GM19193 (cell line): Measurements from ENCODE around the gene EFHD2.

ENCODE experiments used
- POLR2A ChIP-seq: IDR thresholded peaks from 4 replicates; pipeline ENCODE4 v1.6.1; 2011; ENCODE audit not compliant: insufficient read depth, insufficient read length; ENCODE audit errors: extremely low read depth

The EFHD2 gene

DNA sequence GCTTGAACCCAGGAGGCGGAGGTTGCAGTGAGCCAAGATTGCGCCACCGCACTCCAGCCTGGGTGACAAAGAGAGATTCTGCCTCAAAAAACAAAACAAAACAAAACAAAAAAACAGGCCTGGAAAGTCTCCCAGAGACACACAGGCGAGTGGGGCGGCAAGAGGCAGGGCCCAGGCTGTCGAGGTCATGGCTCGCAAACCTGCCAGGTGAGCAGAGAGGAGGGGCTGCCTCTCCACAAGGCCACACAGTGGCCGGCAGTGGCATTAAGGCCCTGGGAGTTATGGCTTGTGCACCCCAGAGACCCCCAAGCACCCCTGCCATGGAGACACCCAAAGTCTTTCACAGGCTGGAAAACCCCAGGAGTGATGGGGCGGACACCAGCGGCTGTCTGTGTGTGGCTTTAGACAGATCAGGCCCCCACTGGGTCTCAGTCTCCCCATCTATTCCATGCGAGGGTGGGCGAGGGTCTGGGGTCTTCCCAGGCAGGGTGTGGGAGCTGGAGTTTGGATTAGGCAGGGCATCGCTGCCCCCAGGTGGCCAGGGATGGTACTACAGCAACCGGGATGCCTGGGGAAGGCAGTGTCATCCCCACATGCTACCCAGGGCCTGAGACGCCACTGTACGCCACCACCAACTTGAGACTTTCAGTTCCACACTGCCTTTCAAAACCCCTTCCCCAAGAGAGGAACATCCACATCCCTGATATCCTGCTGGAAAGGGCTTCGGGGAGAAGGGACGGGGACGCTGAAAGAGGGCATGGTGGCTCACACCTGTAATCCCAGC lies 21.3 kb downstream of the EFHD2 start:
- no peak for TF ChIP-seq POLR2A

DNA sequence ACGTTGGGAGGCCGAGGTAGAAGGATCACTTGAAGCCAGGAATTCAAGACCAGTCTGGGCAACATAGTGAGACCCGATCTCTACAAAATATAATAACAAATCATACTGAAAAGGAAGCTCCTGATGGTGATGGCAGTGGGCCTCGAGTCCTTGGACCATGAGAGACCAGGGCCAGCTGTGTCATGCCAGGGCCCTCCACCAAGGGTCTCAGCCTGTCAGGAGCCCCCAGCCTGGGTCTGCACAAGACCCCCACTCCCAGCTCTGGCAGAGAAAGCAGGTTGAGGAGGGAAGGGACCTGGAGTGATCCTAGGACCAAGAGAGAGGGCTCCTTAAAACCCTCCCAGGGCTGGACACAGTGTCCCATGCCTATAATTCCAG lies 21.9 kb downstream of the EFHD2 start:
- TF ChIP-seq POLR2A = no peak

DNA sequence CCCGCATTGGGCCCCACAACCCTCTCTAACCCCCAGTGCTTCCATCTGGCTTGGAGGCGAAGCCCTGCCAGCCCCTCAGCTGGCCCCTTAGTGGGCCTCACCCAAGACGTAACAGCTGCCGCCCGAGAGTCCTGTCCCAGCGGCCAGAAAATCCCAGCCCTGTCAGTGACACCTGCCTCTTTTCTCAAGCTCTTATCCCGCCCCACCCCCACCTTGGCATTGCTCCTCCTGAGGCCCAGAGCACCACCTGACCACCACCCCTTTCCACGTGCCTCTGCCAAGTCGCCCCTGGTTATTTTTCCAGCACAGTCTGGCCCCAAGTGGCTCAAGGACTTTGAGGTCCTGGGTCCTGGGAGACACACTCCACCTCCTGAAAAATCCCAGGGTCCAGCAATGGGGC lies 22.6 kb downstream of the EFHD2 start:
- no peak for TF ChIP-seq POLR2A

DNA sequence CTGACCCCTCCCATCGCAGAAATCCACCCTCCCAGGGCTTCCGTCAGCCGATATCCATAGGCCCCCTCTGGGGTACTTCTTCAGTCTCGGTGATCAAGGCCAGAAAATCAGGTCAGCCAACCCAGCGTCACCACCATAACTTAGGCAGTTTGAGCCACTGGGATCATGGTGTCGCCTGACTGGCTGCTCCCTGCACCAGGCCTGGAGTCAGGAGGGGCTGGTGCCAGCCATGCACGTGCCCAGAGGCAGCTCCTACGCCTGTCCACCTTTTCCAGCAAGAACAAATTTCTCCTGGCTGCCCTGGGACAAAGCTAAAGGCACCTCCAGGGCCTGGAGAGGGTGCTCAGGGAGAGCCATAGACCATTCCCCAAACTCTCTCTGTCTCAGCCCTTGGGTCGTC lies 23.8 kb downstream of the EFHD2 start:
- TF ChIP-seq POLR2A = no peak

DNA sequence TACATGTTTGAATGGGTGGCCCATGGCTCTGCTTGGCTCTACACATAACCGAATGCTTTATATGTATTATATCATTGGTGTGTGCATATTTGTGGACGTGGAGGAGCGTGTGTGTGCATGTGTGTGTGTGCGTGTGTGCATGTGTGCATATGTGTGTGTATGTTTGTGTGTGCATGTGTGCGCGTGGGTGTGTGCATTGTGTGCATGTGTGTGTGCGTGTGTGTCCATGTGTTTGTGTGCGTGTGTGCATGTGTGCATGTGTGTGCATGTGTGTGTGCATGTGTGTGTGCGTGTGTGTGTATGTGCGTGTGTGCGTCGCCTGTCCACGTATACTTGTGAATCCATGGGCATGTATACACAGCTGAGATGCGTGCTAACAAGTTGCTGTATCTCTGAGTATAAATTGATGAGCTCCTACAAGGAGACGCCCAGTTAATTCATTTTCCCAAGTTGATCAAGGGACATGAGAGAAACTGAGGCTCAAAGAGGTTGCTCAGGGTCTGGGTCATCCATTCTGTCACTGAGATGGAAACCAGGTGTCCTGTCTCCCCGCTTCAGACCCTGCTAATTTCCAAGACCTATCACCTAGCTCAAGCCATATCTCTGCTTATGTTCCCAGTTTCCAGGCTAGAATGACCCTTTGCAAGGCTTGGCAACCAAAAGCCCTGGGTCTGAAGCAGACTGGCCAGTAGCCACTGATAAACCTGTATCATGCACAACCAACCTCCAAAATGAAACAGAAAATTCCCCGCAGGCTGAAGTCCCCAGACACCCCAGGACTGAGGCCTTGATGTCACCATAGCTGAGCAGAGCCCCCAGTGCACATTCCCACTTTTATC lies 25.8 kb downstream of the EFHD2 start:
- no peak for TF ChIP-seq POLR2A

DNA sequence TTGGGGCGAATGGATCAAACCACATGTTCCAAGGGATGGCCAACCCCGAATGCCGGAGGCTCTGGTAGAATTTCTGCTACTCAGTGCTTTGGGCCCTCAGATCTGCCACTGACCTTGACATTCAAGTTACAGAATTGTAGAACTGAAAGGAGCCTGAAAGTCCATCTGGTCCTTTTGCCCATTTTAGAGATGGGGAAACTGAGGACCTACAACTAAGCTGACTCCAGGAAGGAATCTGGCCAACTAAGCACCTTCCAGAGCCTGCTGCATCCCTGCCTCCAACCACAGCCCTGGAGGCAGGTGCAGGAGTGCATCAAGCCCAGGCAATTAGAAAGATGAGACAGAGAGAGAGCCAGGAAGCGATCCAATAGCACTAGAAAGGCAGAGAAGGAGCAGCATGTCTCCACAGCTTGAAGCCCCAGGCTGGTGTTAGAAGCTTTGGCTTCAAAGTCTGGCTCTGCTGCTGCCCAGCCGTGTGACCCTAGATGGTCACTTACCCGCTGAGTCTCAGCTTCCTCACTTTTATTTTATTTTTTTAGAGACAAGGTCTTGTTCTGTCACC lies 27.3 kb downstream of the EFHD2 start:
- TF ChIP-seq POLR2A = no peak

DNA sequence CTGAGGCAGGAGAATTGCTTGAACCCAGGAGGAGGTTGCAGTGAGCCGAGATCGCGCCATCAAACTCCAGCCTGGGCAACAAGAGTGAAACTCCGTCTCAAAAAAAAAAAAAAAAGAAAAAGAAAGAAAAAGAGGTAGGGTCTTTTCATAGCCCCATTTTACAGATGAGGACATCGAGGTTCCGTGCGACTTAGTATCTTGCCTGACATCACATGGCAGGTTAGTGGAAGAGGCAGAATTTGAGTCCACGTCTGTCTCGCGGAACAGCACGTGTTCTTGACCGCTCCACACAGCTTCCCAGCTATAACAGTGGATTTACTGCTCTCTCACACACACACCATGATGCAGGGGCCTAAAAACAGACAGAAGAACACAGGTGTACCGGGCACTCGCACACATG lies 29.6 kb downstream of the EFHD2 start:
- TF ChIP-seq POLR2A = no peak

DNA sequence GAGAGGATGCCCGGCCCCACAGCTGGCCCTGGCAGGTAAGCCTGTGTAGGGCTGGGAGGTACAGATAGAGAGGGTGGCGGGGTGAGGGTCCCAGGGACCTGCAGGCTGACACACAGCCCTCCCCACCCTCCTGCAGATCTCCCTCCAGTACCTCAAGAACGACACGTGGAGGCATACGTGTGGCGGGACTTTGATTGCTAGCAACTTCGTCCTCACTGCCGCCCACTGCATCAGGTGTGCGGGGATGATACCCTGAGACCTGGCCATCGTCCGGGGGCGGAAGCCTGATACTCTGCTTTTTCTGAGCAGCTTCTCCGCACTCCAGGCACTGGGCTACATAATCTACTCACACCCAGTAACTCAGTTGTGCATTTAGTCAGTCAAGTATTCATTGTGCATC lies 30.7 kb downstream of the EFHD2 start:
- TF ChIP-seq POLR2A = no peak

DNA sequence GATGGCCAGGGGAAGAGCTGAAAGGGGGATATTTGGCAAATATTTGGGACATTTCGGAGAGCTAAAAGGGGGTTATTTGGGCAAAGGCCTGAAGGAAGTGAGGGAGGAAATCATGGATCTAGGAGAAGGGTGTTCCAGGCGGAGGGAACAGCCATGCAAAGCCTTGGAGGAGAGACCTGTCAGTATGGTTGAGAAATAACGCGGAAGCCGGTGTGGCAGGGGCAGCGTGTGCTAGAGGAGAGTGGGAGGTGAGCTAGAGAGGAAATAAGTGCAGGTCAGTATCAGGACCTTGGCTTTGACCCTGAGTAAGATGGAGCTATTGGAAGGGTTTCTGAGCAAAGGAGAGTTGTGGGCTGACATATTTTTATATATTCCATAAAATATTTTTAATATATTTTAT lies 31.6 kb downstream of the EFHD2 start:
- TF ChIP-seq POLR2A = no peak

DNA sequence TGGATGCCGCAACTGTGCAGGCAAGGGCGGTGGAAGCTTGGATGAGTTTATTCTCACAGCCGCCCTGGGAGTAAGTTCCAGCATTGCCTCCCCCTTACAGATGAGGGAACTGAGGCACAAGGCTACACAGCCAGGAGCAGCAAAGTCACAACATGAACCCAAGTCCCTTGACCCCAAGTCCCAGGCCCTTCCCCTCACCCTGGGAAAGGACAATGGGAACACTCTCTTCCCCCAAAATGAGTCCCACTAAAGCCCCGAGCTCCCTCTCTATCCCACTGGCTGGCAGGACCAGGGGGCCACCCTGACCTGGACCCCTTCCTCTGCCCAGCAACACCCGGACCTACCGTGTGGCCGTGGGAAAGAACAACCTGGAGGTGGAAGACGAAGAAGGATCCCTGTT lies 32.4 kb downstream of the EFHD2 start:
- no peak for TF ChIP-seq POLR2A

DNA sequence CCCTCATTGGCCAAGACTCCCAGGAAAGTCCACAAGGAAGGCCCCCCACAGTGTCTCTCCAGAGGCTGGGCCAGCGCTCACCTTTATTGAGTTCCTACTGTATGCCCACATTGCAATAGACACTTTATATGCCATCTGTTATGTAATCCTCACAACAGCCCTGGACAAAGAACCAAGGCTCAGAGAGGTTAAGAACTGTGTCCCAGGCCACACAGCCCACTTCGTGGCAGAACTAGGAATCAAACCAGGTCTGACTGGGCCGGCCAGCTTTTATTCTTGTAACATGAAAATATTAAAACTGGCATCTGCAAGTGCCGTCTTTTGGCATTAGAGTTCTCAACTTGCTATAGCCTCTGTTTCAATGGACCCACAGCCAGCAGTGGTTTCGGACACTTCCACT lies 33.1 kb downstream of the EFHD2 start:
- TF ChIP-seq POLR2A = no peak

DNA sequence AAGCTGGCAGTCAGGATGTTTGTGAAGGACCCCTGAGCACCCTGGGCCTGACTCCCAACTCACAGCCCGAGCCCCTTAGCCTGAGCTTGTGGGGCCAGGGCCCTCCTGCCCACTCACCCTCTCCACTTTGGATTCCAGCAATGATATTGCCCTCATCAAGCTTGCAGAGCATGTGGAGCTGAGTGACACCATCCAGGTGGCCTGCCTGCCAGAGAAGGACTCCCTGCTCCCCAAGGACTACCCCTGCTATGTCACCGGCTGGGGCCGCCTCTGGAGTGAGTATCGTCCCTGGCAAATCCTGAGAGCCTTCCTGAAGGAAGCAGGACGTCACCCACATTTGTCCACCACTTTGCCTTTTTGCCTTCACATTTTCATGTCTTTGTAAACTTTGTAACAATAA lies 33.6 kb downstream of the EFHD2 start:
- no peak for TF ChIP-seq POLR2A

DNA sequence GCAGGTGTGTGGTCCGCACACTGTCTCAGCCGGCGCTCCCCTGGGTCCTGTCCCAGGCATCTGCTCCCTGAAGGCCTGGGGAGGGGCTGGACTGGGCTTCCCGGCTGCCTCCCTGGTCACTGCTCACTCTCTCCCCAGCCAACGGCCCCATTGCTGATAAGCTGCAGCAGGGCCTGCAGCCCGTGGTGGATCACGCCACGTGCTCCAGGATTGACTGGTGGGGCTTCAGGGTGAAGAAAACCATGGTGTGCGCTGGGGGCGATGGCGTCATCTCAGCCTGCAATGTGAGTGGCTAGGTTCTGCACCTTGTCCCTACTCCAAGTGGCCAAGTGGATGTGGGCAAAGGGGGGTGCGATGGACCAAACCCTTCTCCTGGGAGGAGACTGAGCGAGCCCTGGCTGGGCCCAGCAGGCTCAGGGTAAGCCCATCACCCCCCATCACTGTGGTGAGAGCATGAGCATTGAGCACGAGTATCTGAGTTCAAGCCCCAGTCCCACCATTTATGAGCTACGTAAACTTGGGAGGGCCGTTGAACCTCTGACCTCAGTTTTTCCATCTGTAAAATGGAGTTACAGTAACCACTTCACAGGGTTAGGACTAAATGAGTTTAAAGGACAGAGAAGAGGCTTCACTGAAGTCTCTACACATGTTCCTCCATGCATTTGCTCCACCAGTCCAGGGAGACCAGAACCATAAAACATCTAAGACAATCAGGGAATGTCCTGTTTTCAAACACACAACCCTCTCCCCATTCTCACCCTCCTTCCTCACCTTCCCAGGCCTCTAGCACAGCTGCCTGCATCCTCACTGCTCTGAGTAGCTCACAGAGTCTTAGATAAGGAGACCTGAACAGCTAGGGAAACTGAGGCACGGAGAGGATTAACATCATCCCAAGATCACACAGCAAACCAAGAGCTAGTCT lies 35.0 kb downstream of the EFHD2 start:
- TF ChIP-seq POLR2A = no peak

DNA sequence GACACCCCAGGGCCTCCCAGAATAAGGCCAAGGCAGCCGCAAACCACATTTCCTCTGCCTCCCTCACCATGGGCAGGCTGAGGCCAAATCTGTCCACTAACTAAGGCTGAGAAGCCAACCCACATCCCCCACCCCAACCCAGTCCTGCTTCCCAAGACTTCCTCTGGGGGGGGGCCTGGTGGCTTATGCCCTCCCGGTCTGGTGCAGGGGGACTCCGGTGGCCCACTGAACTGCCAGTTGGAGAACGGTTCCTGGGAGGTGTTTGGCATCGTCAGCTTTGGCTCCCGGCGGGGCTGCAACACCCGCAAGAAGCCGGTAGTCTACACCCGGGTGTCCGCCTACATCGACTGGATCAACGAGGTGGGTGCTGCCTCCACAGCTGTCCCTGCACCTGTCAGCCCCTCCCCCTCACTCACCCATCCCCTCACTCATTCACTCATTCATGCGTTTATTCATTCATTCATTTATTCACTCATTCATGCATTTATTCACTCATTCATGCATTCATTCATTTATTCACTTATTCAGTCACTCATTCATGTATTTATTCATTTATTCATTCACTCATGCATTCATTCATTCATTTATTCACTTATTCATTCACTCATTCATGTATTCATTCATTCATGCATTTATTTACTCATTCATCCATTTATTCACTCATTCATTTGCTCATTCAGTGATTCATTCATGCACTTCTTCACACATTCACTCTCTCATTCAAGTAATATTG lies 35.9 kb downstream of the EFHD2 start:
- no peak for TF ChIP-seq POLR2A
